Measurements from ENCODE around the gene KNDC1. TPM values are rescaled to one million over a fixed set of nuclear protein-coding genes. Genes with fewer than 3 reads are reported as not detected.

Gene KNDC1
- polyA plus RNA-seq, 1 experiment: 1.0 TPM

DNA sequence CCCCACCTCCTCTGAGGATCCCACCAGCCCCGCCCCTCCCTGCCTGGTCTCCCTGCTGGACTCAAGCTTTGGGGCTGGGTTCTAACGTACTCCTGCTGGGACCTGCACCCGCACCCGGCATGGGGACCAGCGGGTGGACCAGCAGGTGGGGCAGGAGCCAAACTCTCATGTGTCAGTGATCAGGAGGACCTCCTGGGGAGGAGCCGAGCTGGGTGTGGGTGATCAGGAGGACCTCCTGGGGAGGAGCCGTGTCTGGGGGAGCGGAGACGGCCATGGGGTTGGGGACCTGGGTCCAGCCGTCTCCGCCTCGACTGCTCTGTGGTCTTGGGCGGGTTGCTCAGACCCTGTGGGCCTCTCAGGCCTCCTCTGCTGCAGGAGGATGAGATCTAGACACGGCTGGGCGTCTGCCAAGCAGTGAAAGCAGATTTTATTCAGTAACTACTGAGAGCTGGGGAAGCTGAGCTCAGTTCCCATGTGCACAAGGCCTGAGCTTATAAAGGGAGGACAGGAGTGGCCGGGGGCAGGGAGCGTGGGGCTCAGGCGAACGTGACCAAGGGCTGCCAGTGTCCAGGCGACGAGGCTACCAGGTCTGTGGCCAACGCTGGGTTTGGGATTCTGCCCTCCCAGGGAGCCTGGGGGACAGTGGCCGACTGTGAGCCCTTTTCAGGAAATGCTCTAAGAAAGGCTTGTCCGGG lies 36.3 kb downstream of the KNDC1 start:
- no peak for DNase-seq (ENCODE audit: low read depth)
- H3K4me3 ChIP-seq (ENCODE audit: low read depth, low read length): no peak overlapping the region
- no peaks in the 10 kb centered on the region for H3K27me3 ChIP-seq (ENCODE audit: control insufficient read depth, insufficient read depth, low read length)
- no peaks in the 10 kb centered on the region for H3K36me3 ChIP-seq (ENCODE audit: control insufficient read depth, insufficient read depth, low read length)
- ChIA-PET CTCF (interaction anchor here (0.7 kb wide), 1 partner anchor 46 kb away, joined by 3 read pairs; no protein-coding TSS in a partner anchor), POLR2A (no interaction called here)
- TF ChIP-seq CTCF (IDR thresholded peaks at IDR 0.05; ENCODE audit: insufficient read depth, low read depth, low read length): no peak

DNA sequence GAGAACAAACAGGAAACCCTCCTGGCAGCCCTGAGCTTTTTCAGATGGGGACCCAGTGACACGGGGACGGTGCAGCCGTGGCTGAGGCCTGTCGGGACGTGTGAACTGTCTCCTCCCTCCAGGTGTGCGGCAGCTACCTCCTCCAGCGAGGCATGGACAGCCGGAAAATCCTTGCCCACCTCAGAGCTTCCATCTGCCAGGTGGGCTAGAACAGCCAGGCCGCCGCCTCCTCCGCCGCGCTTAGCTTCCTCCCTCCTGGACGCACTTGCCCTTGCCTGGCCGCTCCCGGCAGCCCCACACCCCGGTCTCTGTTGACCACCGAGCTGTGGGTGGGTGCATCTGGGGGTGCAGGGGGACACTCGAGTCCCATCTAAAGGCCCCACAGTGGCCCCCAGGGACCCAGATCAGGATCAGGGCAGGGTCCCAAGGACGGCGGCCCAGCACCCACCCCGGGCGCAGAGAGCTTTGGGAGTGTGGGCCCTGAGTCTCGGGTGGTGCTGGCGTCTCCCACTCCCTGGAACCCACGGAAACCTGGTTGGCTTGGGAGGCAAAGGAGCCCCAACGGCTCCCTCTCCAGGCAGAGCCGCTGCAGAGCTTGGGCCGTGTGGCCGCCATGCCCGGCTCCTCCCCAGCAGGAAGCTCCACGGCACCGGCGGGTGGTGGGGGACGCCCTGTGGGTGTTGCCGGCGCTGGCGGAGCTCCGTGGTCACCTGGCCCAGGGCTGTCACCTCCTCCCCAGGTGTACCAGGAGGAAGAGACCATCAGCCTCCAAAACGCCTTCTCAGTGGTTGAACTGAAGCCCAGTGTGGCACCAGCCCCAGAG lies 37.1 kb downstream of the KNDC1 start:
- Histone ChIP-seq H3K36me3 (ENCODE audit: control insufficient read depth, insufficient read depth, low read length) (no peaks in the 10 kb centered on the region), H3K27me3 (ENCODE audit: control insufficient read depth, insufficient read depth, low read length) (no peaks in the 10 kb centered on the region), H3K4me3 (ENCODE audit: low read depth, low read length) (no peak overlapping the region)
- DNase-seq (ENCODE audit: low read depth): no peak
- ChIA-PET CTCF (interaction anchor here (0.5 to 0.7 kb wide), 2 partner anchors 11 to 154 kb away, joined by 3 to 4 read pairs; no protein-coding TSS in a partner anchor), POLR2A (no interaction called here)
- TF ChIP-seq CTCF (IDR thresholded peaks at IDR 0.05; ENCODE audit: insufficient read depth, low read depth, low read length): no peak

DNA sequence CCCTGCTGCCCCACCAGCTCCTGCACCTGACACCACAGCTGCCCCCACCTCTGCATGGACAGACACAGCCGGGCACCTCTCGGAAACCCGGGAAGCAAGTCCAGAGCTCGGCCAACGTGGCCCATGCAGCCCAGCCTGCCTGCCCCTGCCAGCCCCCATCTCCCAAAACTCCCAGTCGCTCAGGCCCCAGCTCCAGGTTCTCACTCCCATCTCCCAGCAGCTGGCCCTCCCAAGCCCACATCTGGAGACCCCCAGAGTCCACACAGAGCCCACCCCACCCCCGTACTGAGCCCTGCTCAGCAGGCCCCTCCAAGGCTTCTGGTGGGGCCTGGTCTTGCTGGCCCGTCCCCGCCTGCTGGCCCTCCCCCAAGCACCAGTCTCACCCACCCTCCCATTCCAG lies 37.8 kb downstream of the KNDC1 start:
- H3K27me3 ChIP-seq (ENCODE audit: control insufficient read depth, insufficient read depth, low read length): no peaks in the 10 kb centered on the region
- TF ChIP-seq CTCF (IDR thresholded peaks at IDR 0.05; ENCODE audit: insufficient read depth, low read depth, low read length): no peak
- POLR2A ChIA-PET: no interaction called here
- no peak overlapping the region for H3K4me3 ChIP-seq (ENCODE audit: low read depth, low read length)
- CTCF ChIA-PET: interaction anchor here (0.5 to 0.7 kb wide), 2 partner anchors 12 to 155 kb away, joined by 3 to 4 read pairs; no protein-coding TSS in a partner anchor
- H3K36me3 ChIP-seq (ENCODE audit: control insufficient read depth, insufficient read depth, low read length): no peaks in the 10 kb centered on the region
- no peak for DNase-seq (ENCODE audit: low read depth)

- no peak for DNase-seq (ENCODE audit: low read depth)
- no peak for TF ChIP-seq CTCF (IDR thresholded peaks at IDR 0.05; ENCODE audit: insufficient read depth, low read depth, low read length)
- POLR2A ChIA-PET: no interaction called here
- CTCF ChIA-PET: no interaction called here
- Histone ChIP-seq H3K27me3 (ENCODE audit: control insufficient read depth, insufficient read depth, low read length) (no peaks in the 10 kb centered on the region), H3K36me3 (ENCODE audit: control insufficient read depth, insufficient read depth, low read length) (no peaks in the 10 kb centered on the region), H3K4me3 (ENCODE audit: low read depth, low read length) (no peak overlapping the region)
Measured at GRCh38 chr10:133198206-133198605, 38.2 kb downstream of the KNDC1 start.
